Activated CD4-positive, alpha-beta T cell treated with anti-CD3 and anti-CD28 coated beads, Interleukin-2, Interleukin-4, amounts not matched to agents 100 ng/mL and 50 ng/mL, durations not matched to agents 16 hours and 8 hours (primary cell): ENCODE results near the gene TMEM174.
A peak's percentile ranks its signal among the peaks of the same experiment; 100 is the strongest.
"Not testable (repeated sequence)": the region's sequence is repeated elsewhere in the genome, so short reads cannot be mapped to it uniquely, and the experiment has no call there.

ENCODE experiments used
- DNase-seq: peaks from one replicate; pipeline ENCODE4 v3.0.0-alpha.2; 2020; ENCODE audit warnings: low spot score

TMEM174 gene

DNA sequence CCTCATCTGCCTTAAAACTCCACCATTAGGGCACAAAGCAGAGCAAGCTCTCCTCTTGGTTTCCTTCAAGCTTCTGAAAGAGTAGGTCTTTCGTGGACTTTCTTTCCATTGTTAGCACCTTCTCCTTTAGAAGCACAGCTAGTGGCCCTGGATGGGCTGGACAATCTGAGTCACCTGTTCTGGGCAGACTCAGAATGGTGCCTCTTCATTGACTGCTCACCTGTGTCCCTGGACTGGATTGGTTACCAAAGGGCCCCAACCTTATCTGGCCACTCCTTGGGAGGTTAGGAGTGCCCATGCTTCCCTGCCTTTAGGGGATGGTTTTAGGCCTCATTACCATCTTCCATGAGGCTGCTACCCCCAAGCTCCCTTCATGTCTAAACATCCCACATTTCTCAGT, 23.2 kb downstream of the TMEM174 start:
- no peak for DNase-seq

- DNase-seq, result no peak
Observed at GRCh38 chr5:73197637-73198257, 24.8 kb downstream of the TMEM174 start.

- no peak for DNase-seq
Observed at GRCh38 chr5:73198833-73199592, 26.0 kb downstream of the TMEM174 start.

DNA sequence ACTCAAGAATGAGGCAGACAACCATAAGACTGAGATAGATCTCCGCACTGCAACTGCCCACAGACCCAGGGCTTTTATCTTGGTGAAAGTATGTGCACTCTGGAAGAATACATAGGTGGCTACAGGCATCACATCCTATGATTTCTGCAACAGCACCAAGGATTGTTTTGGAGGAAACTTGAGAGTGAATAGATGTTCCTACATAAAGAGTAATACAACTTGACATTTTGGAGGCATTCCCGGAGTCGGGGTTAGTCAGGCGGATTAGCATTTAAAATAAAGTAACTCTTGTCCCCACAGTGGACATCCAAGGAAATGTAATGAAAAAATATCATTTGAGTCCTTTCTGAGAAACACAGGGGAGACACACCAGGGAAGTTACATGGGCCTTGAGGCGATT, 26.7 kb downstream of the TMEM174 start:
- no peak for DNase-seq

GRCh38 chr5:73201547-73202513, 28.8 kb downstream of the TMEM174 start:
- DNase-seq, result peak; percentile 68

DNA sequence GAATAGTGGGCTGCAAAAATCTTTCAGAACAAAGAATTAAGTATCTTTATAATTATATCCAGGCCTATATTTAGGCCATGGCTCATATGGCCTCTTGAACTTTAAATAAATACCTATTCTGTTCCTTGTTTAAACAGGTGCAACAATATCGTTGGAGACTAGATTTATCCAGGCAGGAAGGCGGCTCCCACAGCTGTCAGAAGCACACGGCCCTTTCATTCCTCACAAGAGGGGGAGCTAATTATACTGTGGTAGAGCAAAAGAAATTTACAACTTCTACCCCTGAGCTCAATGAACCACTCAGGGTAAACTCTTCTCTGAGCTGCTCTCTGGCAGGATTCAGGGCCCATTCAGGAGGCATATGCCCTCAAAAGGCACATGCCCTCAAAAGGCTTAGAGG, 31.3 kb downstream of the TMEM174 start:
- no peak for DNase-seq

DNA sequence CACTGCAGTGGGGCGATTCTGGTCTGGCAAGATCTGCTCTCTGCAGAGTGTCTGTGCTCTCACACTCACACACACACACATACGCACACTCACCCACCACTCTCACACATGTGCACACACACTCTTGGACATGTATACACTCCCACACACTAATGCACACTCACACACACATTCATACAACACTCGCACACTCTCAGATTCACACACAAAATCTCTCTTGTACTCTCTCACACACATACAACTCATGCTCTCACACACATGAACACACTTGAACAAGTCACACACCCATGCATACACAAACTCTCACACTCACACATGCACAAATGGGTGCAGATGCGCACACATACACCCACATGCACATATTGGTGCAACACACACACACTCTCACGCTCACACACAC, 31.7 kb downstream of the TMEM174 start:
- no peak for DNase-seq

GRCh38 chr5:73205305-73205704, 32.3 kb downstream of the TMEM174 start:
- no peak for DNase-seq

GRCh38 chr5:73207239-73207638, 34.2 kb downstream of the TMEM174 start:
- DNase-seq, result not testable (repeated sequence)

GRCh38 chr5:73209075-73209474, 36.1 kb downstream of the TMEM174 start:
- not testable (repeated sequence) for DNase-seq

DNA sequence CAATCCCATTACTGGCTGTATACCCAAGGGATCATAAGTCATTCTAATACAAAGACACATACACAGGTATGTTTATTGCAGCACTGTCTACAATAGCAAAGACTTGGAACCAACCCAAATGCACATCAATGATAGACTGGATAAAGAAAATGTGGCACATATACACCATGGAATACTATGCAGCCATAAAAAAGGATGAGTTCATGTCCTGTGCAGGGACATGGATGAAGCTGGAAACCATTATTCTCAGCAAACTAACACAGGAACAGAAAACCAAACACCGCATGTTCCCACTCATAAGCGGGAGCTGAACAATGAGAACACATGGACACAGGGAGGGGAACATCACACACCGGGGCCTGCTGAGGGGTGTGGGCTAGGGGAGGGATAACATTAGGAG, 39.7 kb downstream of the TMEM174 start:
- DNase-seq, result not testable (repeated sequence)

DNA sequence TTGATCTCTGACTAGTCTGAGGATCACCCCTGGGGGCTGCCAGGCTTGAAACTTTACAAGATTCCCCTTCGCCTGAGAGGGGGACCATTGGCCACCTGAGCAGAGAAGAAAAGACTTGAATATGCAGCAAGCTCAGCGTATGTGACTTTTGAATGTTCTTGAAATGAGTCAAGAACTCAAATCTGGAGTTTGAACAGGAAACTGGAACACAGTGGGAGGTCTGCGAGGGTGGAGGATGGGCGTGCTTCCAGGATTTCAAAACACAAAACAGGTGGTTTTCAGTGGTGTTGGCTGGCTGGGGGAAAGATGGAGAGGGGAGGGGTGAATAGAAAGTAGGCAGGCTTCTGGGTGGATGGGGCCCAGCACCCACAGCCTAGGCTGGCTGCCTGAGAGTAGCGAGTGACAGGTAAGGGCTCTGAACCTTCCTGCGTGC, 40.6 kb downstream of the TMEM174 start:
- peak; percentile 24 for DNase-seq

GRCh38 chr5:73214306-73214705, 41.3 kb downstream of the TMEM174 start:
- no peak for DNase-seq

- DNase-seq, result no peak
Observed at GRCh38 chr5:73214996-73215395, 42.0 kb downstream of the TMEM174 start.

GRCh38 chr5:73215531-73215890, 42.5 kb downstream of the TMEM174 start:
- DNase-seq, result no peak

GRCh38 chr5:73215891-73216610, 43.1 kb downstream of the TMEM174 start:
- peak; percentile 64 for DNase-seq

GRCh38 chr5:73218552-73219171, 45.7 kb downstream of the TMEM174 start:
- no peak for DNase-seq

DNA sequence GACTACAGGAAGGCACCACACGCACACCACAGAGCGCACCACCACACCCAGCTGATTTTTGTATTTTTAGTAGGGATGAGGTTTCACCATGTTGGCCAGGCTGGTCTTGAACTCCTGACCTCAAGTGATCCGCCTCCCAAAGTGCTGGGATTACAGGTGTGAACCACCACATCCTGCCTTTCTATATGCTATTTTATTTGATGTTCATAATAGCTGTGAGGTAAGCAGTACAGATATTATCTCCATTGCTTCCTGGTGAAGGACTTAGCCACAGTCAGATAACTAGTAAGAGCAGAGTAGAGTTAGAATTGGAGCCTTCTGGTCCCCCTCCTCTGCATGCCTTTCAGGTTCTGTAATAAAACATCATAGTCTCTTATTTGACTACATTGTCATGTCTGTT, 46.3 kb downstream of the TMEM174 start:
- not testable (repeated sequence) for DNase-seq

- DNase-seq, result no peak
Observed at GRCh38 chr5:73221161-73221560, 48.2 kb downstream of the TMEM174 start.

DNA sequence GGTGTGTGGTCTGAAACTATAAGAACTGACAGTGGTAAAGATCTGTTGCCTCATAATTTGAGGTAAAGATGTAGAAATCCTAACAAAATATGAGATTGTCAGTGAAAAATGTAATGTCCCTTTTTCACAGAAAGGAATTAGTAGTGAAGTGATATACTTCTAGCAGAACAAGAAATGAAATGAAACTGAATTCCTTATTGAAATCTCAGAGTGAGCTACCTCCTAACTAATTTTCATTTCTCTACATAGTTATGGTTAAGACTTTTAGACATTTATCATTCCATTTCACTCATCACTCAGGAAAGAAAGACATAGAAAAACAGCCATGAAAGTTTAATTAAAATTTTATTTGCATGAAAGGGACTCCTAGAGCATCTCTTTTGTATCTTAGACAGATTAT, 48.7 kb downstream of the TMEM174 start:
- DNase-seq, result no peak

GRCh38 chr5:73222173-73222572, 49.2 kb downstream of the TMEM174 start:
- no peak for DNase-seq
